ENCODE results near the gene MRFAP1. TPM values are rescaled to one million over a fixed set of nuclear protein-coding genes. Genes with fewer than 3 reads are reported as not detected.
"Not testable (repeated sequence)": the region's sequence is repeated elsewhere in the genome, so short reads cannot be mapped to it uniquely, and the experiment has no call there.

The MRFAP1 gene
- total RNA-seq, 1 donor from 2014 or later, result 85.1 TPM

- DNase-seq (ENCODE audit: low read depth in 2 of 2), result no peak
Observed at GRCh38 chr4:6633091-6633906, 7.2 kb upstream of the MRFAP1 start.

- DNase-seq (ENCODE audit: low read depth in 2 of 2), result no peak
Observed at GRCh38 chr4:6634746-6635145, 5.7 kb upstream of the MRFAP1 start.

DNA sequence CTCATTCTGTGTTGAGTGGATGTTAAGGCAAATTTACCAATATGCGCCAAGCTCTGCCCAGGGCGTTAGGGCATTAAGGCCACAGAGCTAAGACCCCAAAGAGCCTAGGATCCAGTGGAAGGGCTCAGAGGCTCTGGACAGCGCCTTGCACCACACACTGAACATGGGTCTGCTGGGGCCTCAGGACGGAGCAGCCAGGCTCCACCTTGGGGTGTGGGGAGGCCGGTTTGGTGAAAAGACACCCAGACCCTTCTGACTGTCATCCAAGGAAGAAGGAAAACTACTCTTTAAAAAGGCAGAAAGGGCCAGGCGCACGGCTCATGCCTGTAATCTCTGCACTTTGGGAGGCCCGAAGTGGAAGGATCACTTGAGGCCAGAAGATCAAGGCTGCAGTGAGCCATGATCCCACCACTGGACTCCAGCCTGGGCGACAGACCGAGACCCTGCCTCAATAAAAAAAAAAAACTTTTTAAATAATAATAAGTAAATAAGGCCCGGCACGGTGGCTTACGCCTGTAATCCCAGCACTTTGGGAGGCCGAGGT lies 1.3 kb upstream of the MRFAP1 start:
- DNase-seq (ENCODE audit: low read depth in 2 of 2), result no peak

- DNase-seq (ENCODE audit: low read depth in 2 of 2), result peak; percentile 11 to 70
Observed at GRCh38 chr4:6641164-6641970, 882 bp downstream of the MRFAP1 start.

GRCh38 chr4:6641971-6642320 lies 1.5 kb downstream of the MRFAP1 start:
- peak in 1 of 2 donors; percentile 14 for DNase-seq (ENCODE audit: low read depth in 2 of 2)

GRCh38 chr4:6643141-6643847 lies 2.8 kb downstream of the MRFAP1 start:
- no peak for DNase-seq (ENCODE audit: low read depth in 2 of 2)

DNA sequence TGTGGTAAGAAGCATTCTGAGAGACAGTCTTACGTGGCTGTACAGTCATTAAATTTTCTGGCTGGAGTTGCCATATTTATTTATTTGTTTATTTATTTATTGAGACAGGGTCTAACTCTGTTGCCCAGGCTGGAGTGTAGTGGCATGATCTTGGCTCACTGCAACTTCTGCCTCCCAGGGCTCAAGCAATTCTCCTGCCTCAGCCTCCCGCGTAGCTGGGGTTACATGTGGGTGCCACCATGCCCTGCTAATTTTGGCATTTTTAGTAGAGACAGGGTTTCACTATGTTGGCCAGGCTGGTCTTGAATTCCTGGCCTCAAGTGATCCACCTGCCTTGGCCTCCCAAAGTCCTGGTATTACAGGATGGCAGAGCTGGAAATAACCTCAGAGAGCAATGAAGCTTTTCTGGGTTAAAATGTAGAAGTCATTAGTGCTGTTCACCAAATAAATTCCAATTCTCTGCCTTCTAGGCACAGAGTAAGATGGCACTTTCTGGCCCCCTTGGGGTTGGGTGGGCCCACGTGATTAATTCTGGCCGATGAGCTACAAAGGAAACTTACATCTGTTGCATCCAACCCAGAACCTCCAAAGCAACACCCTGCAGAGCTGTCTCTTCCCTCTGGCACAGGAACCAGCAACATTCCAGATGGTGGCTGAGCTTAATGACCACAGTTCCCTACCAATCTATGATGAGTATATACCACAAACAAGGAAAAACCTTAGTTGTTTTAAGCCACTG lies 4.5 kb downstream of the MRFAP1 start:
- no peak for DNase-seq (ENCODE audit: low read depth in 2 of 2)

DNA sequence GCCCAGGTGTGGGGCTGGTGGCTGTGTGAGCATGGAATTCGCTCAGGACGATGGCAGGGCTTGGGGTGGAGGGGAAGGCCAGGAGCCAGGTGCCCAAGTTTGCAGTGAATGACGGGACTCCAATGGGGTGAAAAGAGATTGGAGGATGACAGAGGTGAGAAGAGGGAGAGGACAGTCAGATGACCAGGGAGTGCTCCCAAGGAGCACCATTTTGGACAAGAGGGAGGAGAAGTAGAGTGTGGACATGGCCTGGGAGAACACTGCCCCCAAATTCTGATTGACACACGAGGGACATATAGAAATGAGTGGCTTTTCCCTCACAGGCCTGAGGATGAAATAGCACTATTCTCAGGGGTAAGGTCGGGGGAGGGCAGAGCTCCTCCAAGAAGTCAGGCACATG lies 6.7 kb downstream of the MRFAP1 start:
- no peak for DNase-seq (ENCODE audit: low read depth in 2 of 2)

DNA sequence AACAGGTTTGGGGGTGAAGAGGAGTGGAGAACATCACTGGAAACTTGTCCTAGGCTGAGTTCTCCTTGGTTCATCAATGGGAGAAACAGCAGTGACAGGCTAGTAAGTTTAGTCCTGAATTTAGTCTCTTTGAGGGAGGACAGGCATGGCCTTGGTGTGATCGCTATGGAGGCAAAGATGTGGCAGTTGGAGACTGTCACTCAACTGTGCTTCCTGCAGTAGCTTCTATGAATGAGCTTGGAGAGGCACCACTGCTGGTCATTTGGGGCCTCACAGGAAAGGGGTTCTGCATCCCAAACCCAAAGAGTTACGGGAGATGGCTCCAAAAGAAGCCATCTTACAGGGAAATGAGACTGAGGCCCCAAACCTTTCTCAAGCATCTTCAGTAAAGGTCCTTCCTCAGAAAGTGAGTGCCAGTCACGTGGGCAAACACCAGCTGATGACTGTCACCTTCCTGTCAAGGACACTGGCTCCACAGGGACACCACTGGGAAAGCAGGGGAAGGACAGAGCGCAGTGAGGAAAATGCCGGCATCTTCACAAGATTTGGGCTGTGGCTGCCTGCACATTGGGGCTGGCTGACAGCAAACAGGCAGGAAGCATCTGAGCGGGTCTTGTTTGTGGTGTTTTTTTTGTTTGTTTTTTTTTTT lies 7.2 kb downstream of the MRFAP1 start:
- DNase-seq (ENCODE audit: low read depth in 2 of 2), result no peak

GRCh38 chr4:6649216-6649615 lies 8.7 kb downstream of the MRFAP1 start:
- DNase-seq (ENCODE audit: low read depth in 2 of 2), result no peak

DNA sequence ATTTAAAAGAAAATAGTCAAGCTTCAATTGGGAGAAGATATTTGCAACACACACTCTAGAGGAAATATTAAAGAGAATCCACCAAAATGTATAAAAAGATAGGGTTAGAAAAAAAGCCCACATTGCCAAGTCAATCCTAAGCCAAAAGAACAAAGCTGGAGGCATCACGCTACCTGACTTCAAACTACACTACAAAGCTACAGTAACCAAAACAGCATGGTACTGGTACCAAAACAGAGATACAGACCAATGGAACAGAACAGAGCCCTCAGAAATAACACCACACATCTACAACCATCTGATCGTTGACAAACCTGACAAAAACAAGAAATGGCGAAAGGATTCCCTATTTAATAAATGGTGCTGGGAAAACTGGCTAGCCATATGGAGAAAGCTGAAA lies 13.7 kb downstream of the MRFAP1 start:
- DNase-seq (ENCODE audit: low read depth in 2 of 2), result not testable (repeated sequence)

DNA sequence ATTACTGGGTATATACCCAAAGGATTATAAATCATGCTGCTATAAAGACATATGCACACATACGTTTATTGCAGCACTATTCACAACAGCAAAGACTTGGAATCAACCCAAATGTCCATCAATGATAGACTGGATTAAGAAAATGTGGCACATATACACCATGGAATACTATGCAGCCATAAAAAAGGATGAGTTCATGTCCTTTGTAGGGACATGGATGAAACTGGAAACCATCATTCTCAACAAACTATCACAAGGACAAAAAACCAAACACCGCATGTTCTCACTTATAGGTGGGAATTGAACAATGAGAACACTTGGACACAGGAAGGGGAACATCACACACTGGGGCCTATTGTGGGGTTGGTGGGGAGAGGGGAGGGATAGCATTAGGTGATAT lies 14.8 kb downstream of the MRFAP1 start:
- DNase-seq (ENCODE audit: low read depth in 2 of 2), result not testable (repeated sequence)

DNA sequence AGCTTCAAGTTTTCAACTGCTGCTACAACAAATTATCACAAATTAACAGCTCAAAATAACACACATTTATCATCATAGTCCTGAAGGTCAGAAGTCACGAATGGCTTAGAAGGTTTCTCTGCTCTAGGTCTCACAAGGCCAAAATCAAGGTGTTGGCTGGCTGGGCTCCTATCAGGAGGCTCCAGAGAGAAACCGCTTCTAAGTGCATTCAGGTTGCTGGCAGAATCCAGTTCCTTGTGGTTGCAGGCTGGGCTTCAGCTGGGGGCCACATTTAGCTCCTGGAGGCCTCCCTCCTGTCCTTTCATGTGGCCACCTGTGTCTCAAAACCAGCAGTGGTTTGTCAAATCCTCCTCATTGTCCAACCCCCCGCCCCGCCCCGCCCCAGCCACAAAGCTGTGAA lies 15.4 kb downstream of the MRFAP1 start:
- DNase-seq (ENCODE audit: low read depth in 2 of 2), result no peak

- no peak for DNase-seq (ENCODE audit: low read depth in 2 of 2)
Observed at GRCh38 chr4:6657242-6658208, 17.0 kb downstream of the MRFAP1 start.

DNA sequence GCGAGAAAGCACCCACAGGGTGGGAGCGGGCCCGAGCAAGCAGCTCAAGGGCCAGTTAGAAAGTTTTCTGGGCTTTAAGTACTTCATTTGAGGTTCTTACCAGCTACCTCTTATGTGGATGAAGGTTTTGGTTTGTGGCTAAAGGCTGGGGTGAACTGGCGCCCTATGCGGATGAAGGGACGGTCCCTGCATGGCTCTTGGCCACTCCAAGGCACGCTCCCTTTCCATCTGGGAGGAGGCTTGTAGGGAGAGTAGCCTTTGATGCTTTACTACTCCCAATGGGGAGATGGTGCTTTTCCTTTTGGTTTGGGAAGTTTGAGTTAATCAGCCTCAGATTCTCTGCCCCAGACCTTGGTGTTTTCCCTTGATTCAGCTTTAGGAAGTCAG lies 17.7 kb downstream of the MRFAP1 start:
- DNase-seq (ENCODE audit: low read depth in 2 of 2), result no peak

DNA sequence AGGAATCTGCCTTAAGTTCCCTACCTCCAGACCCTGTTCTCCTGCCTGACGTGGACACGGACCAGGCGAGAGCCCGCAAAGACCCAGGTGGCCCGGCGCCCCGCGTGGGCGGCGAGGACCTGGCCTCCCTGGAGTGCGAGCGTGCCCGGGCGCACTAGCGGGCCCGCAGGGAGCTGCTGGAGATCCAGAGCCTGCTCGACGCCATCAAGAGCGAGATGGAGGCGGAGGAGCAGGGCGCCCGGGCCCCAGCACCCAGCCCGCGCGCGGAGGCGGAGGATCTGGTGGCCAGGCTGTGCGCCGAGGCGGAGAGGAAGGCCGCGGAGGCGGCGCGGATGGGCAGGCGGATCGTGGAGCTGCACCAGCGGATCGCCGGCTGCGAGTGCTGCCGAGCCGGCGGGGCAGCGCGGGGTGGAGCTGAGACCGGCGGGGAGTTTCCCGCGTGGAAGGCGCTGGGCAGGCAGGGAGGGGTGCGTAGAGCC lies 18.2 kb downstream of the MRFAP1 start:
- peak in 1 of 2 donors; percentile 34 for DNase-seq (ENCODE audit: low read depth in 2 of 2)

GRCh38 chr4:6659897-6660296 lies 19.4 kb downstream of the MRFAP1 start:
- DNase-seq (ENCODE audit: low read depth in 2 of 2), result no peak

- no peak for DNase-seq (ENCODE audit: low read depth in 2 of 2)
Observed at GRCh38 chr4:6660430-6660829, 19.9 kb downstream of the MRFAP1 start.

DNA sequence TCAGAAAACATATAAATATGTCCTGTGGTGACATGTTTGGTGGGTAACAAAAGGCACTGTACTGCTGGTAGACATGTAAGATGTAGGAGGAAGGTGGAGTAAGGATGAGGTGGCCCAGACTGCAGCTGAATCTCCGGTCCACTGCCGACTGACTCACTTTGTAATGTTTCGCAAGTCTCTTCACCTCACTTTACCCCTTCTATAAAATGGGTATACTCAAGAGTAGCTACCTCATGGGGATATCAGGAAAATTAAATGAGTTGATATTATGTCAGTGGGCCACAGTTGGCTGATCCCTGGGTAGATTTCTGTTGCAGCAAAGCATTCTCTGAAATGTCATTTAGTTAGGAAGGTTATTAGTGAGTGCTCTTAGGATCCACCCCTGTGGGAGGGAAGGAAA lies 22.1 kb downstream of the MRFAP1 start:
- no peak for DNase-seq (ENCODE audit: low read depth in 2 of 2)

Data from dermis microvascular lymphatic vessel endothelial cell (primary cell).